ENCODE measurements around the gene CBFA2T2. TPM values are rescaled to one million over a fixed set of nuclear protein-coding genes. Genes with fewer than 3 reads are reported as not detected.

CBFA2T2 gene
- total RNA-seq, 2 donors from 2014 or later: 10.6 to 12.5 TPM

GRCh38 chr20:33686984-33687366 is 197.1 kb downstream of the CBFA2T2 start:
- H3K27me3 ChIP-seq: no peaks in the 10 kb centered on the region
- no peaks in the 10 kb centered on the region for H3K9me3 ChIP-seq
- no peak overlapping the region for H3K4me3 ChIP-seq
- ATAC-seq (no peak), DNase-seq (no peak)
- 76 to 81% methylated on average over 14 of the region's 14 CpGs for WGBS, 2 donors
- H3K36me3 ChIP-seq (replicated peaks in 1 of 2; ENCODE audit: insufficient read depth in 1 of 2, low read depth in 2 of 2): no peaks in the 10 kb centered on the region
- TF ChIP-seq CTCF (IDR thresholded peaks at IDR 0.05) (no peak), POLR2A (IDR thresholded peaks at IDR 0.05) (no peak)
- intact Hi-C loops (cut with DNase I): no loop called here
- H3K4me1 ChIP-seq: peaks cover 27% of the 10 kb centered on the region
- peak overlapping the region in 3 of 4 donors; percentile 6 to 22 (median 10) for H3K27ac ChIP-seq

- TF ChIP-seq POLR2A (IDR thresholded peaks at IDR 0.05) (no peak), CTCF (IDR thresholded peaks at IDR 0.05) (no peak)
- WGBS, 2 donors: 71 to 78% methylated on average over 8 of the region's 8 CpGs
- Histone ChIP-seq H3K9me3 (no peaks in the 10 kb centered on the region), H3K27me3 (no peaks in the 10 kb centered on the region), H3K27ac (no peak overlapping the region), H3K4me3 (no peak overlapping the region), H3K4me1 (peaks cover 27% of the 10 kb centered on the region), H3K36me3 (replicated peaks in 1 of 2; ENCODE audit: insufficient read depth in 1 of 2, low read depth in 2 of 2) (no peaks in the 10 kb centered on the region)
- no peak for DNase-seq
- intact Hi-C loops (cut with DNase I): no loop called here
- no peak for ATAC-seq
These were observed 197.5 kb downstream of the CBFA2T2 start for GRCh38 chr20:33687370-33687915.

- TF ChIP-seq CTCF (IDR thresholded peaks at IDR 0.05) (no peak), POLR2A (IDR thresholded peaks at IDR 0.05) (no peak)
- intact Hi-C loops (cut with DNase I): no loop called here
- Histone ChIP-seq H3K4me1 (peaks cover 27% of the 10 kb centered on the region), H3K4me3 (no peak overlapping the region), H3K36me3 (replicated peaks in 1 of 2; ENCODE audit: insufficient read depth in 1 of 2, low read depth in 2 of 2) (no peaks in the 10 kb centered on the region), H3K27me3 (no peaks in the 10 kb centered on the region), H3K27ac (peak overlapping the region in 3 of 4 donors; percentile 30 to 51 (median 35)), H3K9me3 (no peaks in the 10 kb centered on the region)
- DNase-seq: no peak
- no peak for ATAC-seq
- 77% methylated on average over 3 of the region's 3 CpGs for WGBS, 2 donors
These were observed 198.4 kb downstream of the CBFA2T2 start for GRCh38 chr20:33687993-33688937.

GRCh38 chr20:33688938-33689424 is 199.1 kb downstream of the CBFA2T2 start:
- WGBS, 2 donors: 31 to 55% methylated on average over 3 of the region's 3 CpGs
- Histone ChIP-seq H3K9me3 (no peaks in the 10 kb centered on the region), H3K4me3 (no peak overlapping the region), H3K36me3 (replicated peaks in 1 of 2; ENCODE audit: insufficient read depth in 1 of 2, low read depth in 2 of 2) (no peaks in the 10 kb centered on the region), H3K27me3 (no peaks in the 10 kb centered on the region), H3K27ac (peak overlapping the region in 3 of 4 donors; percentile 30 to 51 (median 35)), H3K4me1 (peaks cover 27% of the 10 kb centered on the region)
- ATAC-seq: no peak
- DNase-seq: peak in 1 of 4 donors; percentile 39
- intact Hi-C loops (cut with DNase I): no loop called here
- TF ChIP-seq POLR2A (IDR thresholded peaks at IDR 0.05): no peak
- no peak for TF ChIP-seq CTCF (IDR thresholded peaks at IDR 0.05)
